Gastroesophageal sphincter (tissue), 3 donors: Measurements from ENCODE around the gene LMO7.

Experiments
- CTCF ChIP-seq, 4 experiments: fragments of 200-600 bp in 2 of 4; fragments of 450-650 bp in 2 of 4; sonication (generic) in 1 of 4; IDR thresholded peaks; one replicate each; pipeline ENCODE4 v1.5.1; 2017 to 2019; ENCODE audit warnings: antibody characterized with exemption in 4 of 4, mild to moderate bottlenecking in 2 of 4, moderate library complexity in 2 of 4
- POLR2A ChIP-seq, 2 donors: fragments of 450-650 bp; IDR thresholded peaks; one replicate each; pipeline ENCODE4 v1.6.1; 2017; ENCODE audit warnings: antibody characterized with exemption in 2 of 2, mild to moderate bottlenecking in 2 of 2, moderate library complexity in 1 of 2
- POLR2AphosphoS5 ChIP-seq: sonication (generic); formaldehyde crosslinking; IDR thresholded peaks from one replicate; pipeline ENCODE4 v1.6.1; 2017; ENCODE audit warnings: antibody characterized with exemption

GRCh38 chr13:75723901-75724300 is 87.8 kb downstream of the LMO7 start:
- no peak for TF ChIP-seq POLR2A (IDR thresholded peaks at IDR 0.05)
- no peak for TF ChIP-seq CTCF (IDR thresholded peaks at IDR 0.05)
- TF ChIP-seq POLR2AphosphoS5: no peak
